SK-N-SH (cell line): ENCODE results near the gene ATP1A2. TPM values are rescaled to one million over a fixed set of nuclear protein-coding genes. Genes with fewer than 3 reads are reported as not detected.

Experiments used
- CTCF ChIA-PET: fragments of 300-600, 350-600 bp; formaldehyde crosslinking; extraction: SDS; loops from one replicate; lab custom pipeline; 2021; lab: Yijun Ruan, JAX
- POLR2A ChIA-PET: fragments of 350-600 bp; sonication (Branson Sonifier 250); formaldehyde crosslinking; extraction: SDS; loops from one replicate; lab custom pipeline; 2020; ENCODE audit warnings: antibody characterized with exemption, inconsistent platforms; lab: Yijun Ruan, JAX
- DNase-seq: peaks from one replicate; pipeline ENCODE4 v3.0.0; 2012
- H2AFZ ChIP-seq: fragments of 200-600 bp; sonication (generic); 2 replicates; pipeline ENCODE4 v1.8.1; 2016; ENCODE audit warnings: antibody characterized with exemption, mild to moderate bottlenecking, low read depth
- H3F3A ChIP-seq: fragments of 200-600 bp; sonication (generic); replicated peaks from 2 replicates; pipeline ENCODE3; 2016; ENCODE audit warnings: antibody characterized with exemption, mild to moderate bottlenecking; ENCODE audit not compliant: insufficient read depth
- H3K27ac ChIP-seq, 2 experiments: fragments of 200-500 bp in 1 of 2; fragments of 200-600 bp in 1 of 2; sonication (Bioruptor generic) in 1 of 2; sonication (generic), shearing (Covaris generic) in 1 of 2; 2 replicates each; pipeline versions ENCODE4 v1.5.1 to v1.6.1; 2014 to 2016; ENCODE audit warnings: low read depth in 2 of 2, inconsistent platforms in 1 of 2, low read length in 1 of 2, mild to moderate bottlenecking in 1 of 2, mixed read lengths in 1 of 2
- H3K27me3 ChIP-seq: fragments of 200-600 bp; sonication (generic), shearing (Covaris generic); 2 replicates; pipeline ENCODE4 v1.6.1; 2016; ENCODE audit warnings: mixed run types; ENCODE audit not compliant: insufficient read depth
- H3K36me3 ChIP-seq, 2 experiments: fragments of 200-500 bp in 1 of 2; fragments of 200-600 bp in 1 of 2; sonication (Bioruptor generic) in 1 of 2; sonication (generic) in 1 of 2; replicated peaks in 1 of 2; 2 replicates each; pipeline versions ENCODE3 to v1.5.1; 2014 to 2016; ENCODE audit warnings: low read length in 1 of 2, mild to moderate bottlenecking in 1 of 2; ENCODE audit not compliant: insufficient read depth in 2 of 2, control insufficient read depth in 1 of 2
- H3K4me1 ChIP-seq, 2 experiments: fragments of 200-500 bp in 1 of 2; fragments of 200-600 bp in 1 of 2; sonication (Bioruptor generic) in 1 of 2; sonication (generic), shearing (Covaris generic) in 1 of 2; 2 replicates each; pipeline versions ENCODE4 v1.5.1 to v1.6.1; 2014 to 2016; ENCODE audit warnings: low read depth in 1 of 2, low read length in 1 of 2, mixed run types in 1 of 2; ENCODE audit not compliant: insufficient read depth in 2 of 2, control insufficient read depth in 1 of 2
- H3K4me2 ChIP-seq: fragments of 200-600 bp; sonication (generic), shearing (Covaris generic); 2 replicates; pipeline ENCODE4 v1.6.1; 2017; ENCODE audit warnings: mixed run types
- H3K4me3 ChIP-seq, 2 experiments: fragments of 200-500 bp in 1 of 2; fragments of 200-600 bp in 1 of 2; sonication (Bioruptor generic) in 1 of 2; sonication (generic), shearing (Covaris generic) in 1 of 2; 2 replicates each; pipeline versions ENCODE4 v1.5.1 to v1.8.1; 2014 to 2016; ENCODE audit warnings: low read depth in 2 of 2, inconsistent platforms in 1 of 2, low read length in 1 of 2, mild to moderate bottlenecking in 1 of 2, mixed read lengths in 1 of 2, moderate library complexity in 1 of 2
- H3K79me2 ChIP-seq: fragments of 200-600 bp; sonication (generic); 2 replicates; pipeline ENCODE4 v1.8.1; 2017; ENCODE audit warnings: mild to moderate bottlenecking; ENCODE audit not compliant: insufficient read depth
- H3K9ac ChIP-seq: fragments of 200-600 bp; sonication (generic); 2 replicates; pipeline ENCODE4 v1.6.1; 2017; ENCODE audit warnings: mixed run types
- H3K9me2 ChIP-seq: fragments of 200-600 bp; sonication (generic); 2 replicates; pipeline ENCODE4 v1.6.1; 2017; ENCODE audit warnings: mixed run types
- H3K9me3 ChIP-seq: fragments of 200-600 bp; sonication (generic); 2 replicates; pipeline ENCODE4 v1.6.1; 2017; ENCODE audit warnings: mixed run types, mild to moderate bottlenecking, moderate library complexity
- H4K20me1 ChIP-seq: fragments of 200-600 bp; sonication (generic); 2 replicates; pipeline ENCODE4 v1.6.1; 2017; ENCODE audit warnings: mild to moderate bottlenecking, mixed run types; ENCODE audit not compliant: insufficient read depth
- CHD2 ChIP-seq: fragments of 150-350 bp; IDR thresholded peaks from 2 replicates; pipeline ENCODE4 v1.6.1; 2018; ENCODE audit warnings: low read length; ENCODE audit not compliant: partially characterized antibody
- ELF1 ChIP-seq: IDR thresholded peaks from 2 replicates; pipeline ENCODE4 v1.4.0; 2012
- EP300 ChIP-seq, 2 experiments: IDR thresholded peaks; 2 replicates each; pipeline versions ENCODE4 v1.4.0 to v1.6.1; 2012; ENCODE audit warnings: borderline replicate concordance in 1 of 2, low read depth in 1 of 2, low read length in 1 of 2
- EZH2phosphoT487 ChIP-seq: fragments of 200-600 bp; sonication (generic); IDR thresholded peaks from 2 replicates; pipeline ENCODE4 v1.6.1; 2017; ENCODE audit warnings: low read depth, mixed run types, mild to moderate bottlenecking, antibody characterized with exemption, moderate library complexity, borderline replicate concordance
- MEF2A ChIP-seq: IDR thresholded peaks from 2 replicates; pipeline ENCODE4 v1.4.0; 2012; ENCODE audit warnings: low read depth, borderline replicate concordance
- NRF1 ChIP-seq: IDR thresholded peaks from 2 replicates; pipeline ENCODE4 v1.6.1; 2012; ENCODE audit warnings: low read depth, mild to moderate bottlenecking, low read length
- PBX3 ChIP-seq: IDR thresholded peaks from 2 replicates; pipeline ENCODE4; 2012
- SMC3 ChIP-seq: IDR thresholded peaks from 2 replicates; pipeline ENCODE4 v1.6.1; 2012; ENCODE audit warnings: low read depth, low read length, improper control_type of control experiment
- TAF1 ChIP-seq: IDR thresholded peaks from 2 replicates; pipeline ENCODE4 v1.6.1; 2012; ENCODE audit warnings: low read depth, mild to moderate bottlenecking, low read length, moderate library complexity, borderline replicate concordance
- TCF12 ChIP-seq: IDR thresholded peaks from 2 replicates; pipeline ENCODE4 v1.4.0; 2012
- TEAD4 ChIP-seq: IDR thresholded peaks from 2 replicates; pipeline ENCODE4 v1.4.0; 2012; ENCODE audit warnings: mild to moderate bottlenecking, borderline replicate concordance; ENCODE audit not compliant: insufficient read depth
- WGBS: methylation state at CpG from one replicate; pipeline ENCODE4 v1.1.6; 2017; ENCODE audit warnings: low lambda C conversion rate; 5-methylcytosine and 5-hydroxymethylcytosine counted together
- polyA plus RNA-seq, 3 experiments: library from polyadenylated mRNA; depleted of rRNA; stranded (reverse); fragments of >200 nt; gene quantifications; 2 replicates each; pipeline ENCODE4 v1.2.3, GENCODE V29; 2012
- TF ChIP-seq, protein P1 (sequence below): fragments of 150-350 bp; IDR thresholded peaks from 2 replicates; pipeline ENCODE4 v1.6.1; 2017; ENCODE audit warnings: antibody characterized with exemption, low read length, low read depth, borderline replicate concordance
- TF ChIP-seq, protein P2 (sequence below): IDR thresholded peaks from 2 replicates; pipeline ENCODE4 v1.4.0; 2012; ENCODE audit warnings: low read depth
- TF ChIP-seq, protein P3 (sequence below): IDR thresholded peaks from 2 replicates; pipeline ENCODE4 v1.4.0; 2012; ENCODE audit warnings: low read depth, borderline replicate concordance
- TF ChIP-seq, protein P4 (sequence below): IDR thresholded peaks from 2 replicates; pipeline ENCODE4 v1.4.0; 2012; ENCODE audit warnings: low read depth, borderline replicate concordance
- TF ChIP-seq, protein P5 (sequence below): fragments of 150-350 bp; IDR thresholded peaks from 2 replicates; pipeline ENCODE4 v1.6.1; 2016; ENCODE audit warnings: mild to moderate bottlenecking, low read depth, low read length

ATP1A2 gene
- polyA plus RNA-seq, 1 of the 3 experiments (the other 2 are of a cell fraction), result 0.07 TPM

DNA sequence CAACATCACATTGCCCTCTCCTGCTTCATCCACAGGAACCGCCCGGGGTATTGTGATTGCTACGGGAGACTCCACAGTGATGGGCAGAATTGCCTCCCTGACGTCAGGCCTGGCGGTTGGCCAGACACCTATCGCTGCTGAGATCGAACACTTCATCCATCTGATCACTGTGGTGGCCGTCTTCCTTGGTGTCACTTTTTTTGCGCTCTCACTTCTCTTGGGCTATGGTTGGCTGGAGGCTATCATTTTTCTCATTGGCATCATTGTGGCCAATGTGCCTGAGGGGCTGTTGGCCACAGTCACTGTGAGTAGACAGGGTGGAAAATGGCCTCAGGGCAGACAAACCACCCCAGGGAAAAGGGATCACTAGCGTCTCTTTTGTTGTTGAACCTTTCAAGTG, 48.6 kb downstream of the ATP1A2 start:
- no peak overlapping the region for H3K4me2 ChIP-seq
- H3K79me2 ChIP-seq, result no peaks in the 10 kb centered on the region
- POLR2A ChIA-PET, result no interaction called here
- TF ChIP-seq, protein P1, sequence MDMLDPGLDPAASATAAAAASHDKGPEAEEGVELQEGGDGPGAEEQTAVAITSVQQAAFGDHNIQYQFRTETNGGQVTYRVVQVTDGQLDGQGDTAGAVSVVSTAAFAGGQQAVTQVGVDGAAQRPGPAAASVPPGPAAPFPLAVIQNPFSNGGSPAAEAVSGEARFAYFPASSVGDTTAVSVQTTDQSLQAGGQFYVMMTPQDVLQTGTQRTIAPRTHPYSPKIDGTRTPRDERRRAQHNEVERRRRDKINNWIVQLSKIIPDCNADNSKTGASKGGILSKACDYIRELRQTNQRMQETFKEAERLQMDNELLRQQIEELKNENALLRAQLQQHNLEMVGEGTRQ, result no peak
- TF ChIP-seq, protein P2, sequence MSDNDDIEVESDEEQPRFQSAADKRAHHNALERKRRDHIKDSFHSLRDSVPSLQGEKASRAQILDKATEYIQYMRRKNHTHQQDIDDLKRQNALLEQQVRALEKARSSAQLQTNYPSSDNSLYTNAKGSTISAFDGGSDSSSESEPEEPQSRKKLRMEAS, result no peak
- TF ChIP-seq, protein P3, sequence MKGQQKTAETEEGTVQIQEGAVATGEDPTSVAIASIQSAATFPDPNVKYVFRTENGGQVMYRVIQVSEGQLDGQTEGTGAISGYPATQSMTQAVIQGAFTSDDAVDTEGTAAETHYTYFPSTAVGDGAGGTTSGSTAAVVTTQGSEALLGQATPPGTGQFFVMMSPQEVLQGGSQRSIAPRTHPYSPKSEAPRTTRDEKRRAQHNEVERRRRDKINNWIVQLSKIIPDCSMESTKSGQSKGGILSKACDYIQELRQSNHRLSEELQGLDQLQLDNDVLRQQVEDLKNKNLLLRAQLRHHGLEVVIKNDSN, result no peak
- TF ChIP-seq ELF1 (no peak), TCF12 (no peak), NRF1 (no peak), PBX3 (no peak), TEAD4 (no peak), EP300 (IDR thresholded peaks at IDR 0.05; ENCODE audit: borderline replicate concordance in 1 of 2, low read depth in 1 of 2, low read length in 1 of 2) (no peak), MEF2A (no peak), CHD2 (no peak), SMC3 (no peak), TAF1 (no peak), EZH2phosphoT487 (no peak)
- TF ChIP-seq, protein P4, sequence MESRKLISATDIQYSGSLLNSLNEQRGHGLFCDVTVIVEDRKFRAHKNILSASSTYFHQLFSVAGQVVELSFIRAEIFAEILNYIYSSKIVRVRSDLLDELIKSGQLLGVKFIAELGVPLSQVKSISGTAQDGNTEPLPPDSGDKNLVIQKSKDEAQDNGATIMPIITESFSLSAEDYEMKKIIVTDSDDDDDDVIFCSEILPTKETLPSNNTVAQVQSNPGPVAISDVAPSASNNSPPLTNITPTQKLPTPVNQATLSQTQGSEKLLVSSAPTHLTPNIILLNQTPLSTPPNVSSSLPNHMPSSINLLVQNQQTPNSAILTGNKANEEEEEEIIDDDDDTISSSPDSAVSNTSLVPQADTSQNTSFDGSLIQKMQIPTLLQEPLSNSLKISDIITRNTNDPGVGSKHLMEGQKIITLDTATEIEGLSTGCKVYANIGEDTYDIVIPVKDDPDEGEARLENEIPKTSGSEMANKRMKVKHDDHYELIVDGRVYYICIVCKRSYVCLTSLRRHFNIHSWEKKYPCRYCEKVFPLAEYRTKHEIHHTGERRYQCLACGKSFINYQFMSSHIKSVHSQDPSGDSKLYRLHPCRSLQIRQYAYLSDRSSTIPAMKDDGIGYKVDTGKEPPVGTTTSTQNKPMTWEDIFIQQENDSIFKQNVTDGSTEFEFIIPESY, result no peak
- TF ChIP-seq, protein P5, sequence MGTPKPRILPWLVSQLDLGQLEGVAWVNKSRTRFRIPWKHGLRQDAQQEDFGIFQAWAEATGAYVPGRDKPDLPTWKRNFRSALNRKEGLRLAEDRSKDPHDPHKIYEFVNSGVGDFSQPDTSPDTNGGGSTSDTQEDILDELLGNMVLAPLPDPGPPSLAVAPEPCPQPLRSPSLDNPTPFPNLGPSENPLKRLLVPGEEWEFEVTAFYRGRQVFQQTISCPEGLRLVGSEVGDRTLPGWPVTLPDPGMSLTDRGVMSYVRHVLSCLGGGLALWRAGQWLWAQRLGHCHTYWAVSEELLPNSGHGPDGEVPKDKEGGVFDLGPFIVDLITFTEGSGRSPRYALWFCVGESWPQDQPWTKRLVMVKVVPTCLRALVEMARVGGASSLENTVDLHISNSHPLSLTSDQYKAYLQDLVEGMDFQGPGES, result no peak
- no peaks in the 10 kb centered on the region for H3K4me1 ChIP-seq
- no peak overlapping the region for H3K4me3 ChIP-seq
- CTCF ChIA-PET, result interaction anchor here (1.3 to 1.5 kb wide), 2 partner anchors 29 to 55 kb away, joined by 3 to 4 read pairs; no protein-coding TSS in a partner anchor
- no peaks in the 10 kb centered on the region for H3K9me3 ChIP-seq
- no peaks in the 10 kb centered on the region for H3K36me3 ChIP-seq
- no peaks in the 10 kb centered on the region for H4K20me1 ChIP-seq
- no peak overlapping the region for H3K27ac ChIP-seq
- no peaks in the 10 kb centered on the region for H3F3A ChIP-seq
- H3K27me3 ChIP-seq, result peaks cover 10% of the 10 kb centered on the region; the same call in 1 of the 2 replicates
- H2AFZ ChIP-seq, result no peak overlapping the region
- 36% methylated on average over 10 of the region's 10 CpGs for WGBS
- no peak overlapping the region for H3K9ac ChIP-seq
- DNase-seq, result no peak
- no peaks in the 10 kb centered on the region for H3K9me2 ChIP-seq
